GM21723 (cell line): Measurements from ENCODE around the gene GPRASP2.

ENCODE experiments used
- ATAC-seq: cut with Tn5 transposase; IDR thresholded peaks from one replicate; pipeline ENCODE4 v1.9.1; 2021; ENCODE audit warnings: mild to moderate bottlenecking, moderate library complexity; ENCODE audit not compliant: unreplicated experiment

Gene GPRASP2

DNA sequence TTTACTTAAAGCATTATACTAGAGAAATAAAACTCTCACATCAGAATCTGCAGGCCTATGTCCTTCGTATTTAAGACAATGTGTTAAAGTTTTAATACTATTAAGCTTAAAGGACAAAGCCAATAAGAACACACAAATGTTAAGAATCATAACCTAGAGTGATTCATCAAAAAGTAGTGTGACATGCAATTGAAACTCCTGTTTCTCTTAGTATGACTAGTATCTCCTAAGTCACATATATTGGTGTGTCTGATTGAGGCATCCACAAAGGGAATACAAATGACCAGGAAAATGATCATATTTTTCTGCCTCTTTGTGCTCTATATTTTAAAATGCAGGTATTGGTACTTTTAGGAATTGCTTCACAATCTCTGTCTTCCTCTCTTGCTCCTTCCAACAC is 32.1 kb downstream of the GPRASP2 start:
- ATAC-seq: no peak

DNA sequence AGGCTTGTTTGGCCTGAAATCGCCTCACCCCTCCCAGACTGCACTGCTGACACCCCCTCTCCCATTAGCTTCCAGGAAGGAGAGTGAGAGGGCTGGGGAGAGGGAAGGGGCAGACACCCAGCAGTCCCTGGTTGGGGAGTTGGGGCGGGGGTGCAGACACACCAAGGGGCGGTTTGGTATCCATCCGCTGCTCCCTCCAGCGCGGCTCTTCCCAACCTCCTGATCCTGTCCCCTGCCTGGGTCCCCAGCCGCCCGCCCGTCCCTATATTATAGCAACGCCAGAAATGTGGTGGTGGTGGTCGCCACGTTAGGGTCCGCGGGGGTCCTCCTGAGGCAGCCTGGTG is 33.2 kb downstream of the GPRASP2 start:
- no peak for ATAC-seq

DNA sequence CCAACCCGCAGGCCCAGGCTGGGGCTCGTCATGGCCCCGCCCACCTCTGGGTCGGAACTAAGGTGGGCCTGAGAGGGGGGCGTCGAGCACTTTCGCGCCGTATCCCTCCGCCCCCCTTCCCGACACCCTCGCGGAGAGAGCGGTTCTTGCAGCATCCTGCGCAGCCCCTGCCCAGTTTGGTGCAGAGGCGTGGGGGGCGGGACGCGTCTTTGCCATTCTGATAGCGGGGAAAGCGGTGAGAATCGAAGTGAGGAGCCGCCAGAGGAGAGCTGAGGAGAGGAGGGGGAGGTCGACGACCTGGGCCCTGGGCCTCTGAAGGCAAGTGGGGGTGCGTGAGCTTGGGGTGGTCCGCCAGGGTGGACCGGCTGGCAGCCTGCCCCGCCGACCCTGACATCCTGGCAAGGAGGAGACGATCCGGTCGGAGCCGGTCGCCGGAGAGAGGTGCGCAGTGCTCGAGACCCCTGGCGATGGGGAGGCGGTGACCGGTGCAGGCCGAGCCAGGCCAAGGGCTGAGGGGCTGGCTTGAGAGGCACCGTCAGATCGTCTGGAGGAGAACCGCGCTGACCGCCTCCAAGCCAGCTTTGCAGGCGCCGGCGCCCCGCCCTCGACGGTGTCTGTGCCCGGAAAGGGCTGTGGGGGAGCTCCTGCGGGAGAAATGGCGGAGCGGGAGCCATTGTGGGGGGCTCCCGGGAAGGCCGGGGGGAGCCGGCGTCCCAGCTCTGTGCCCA is 33.8 kb downstream of the GPRASP2 start:
- ATAC-seq: no peak

DNA sequence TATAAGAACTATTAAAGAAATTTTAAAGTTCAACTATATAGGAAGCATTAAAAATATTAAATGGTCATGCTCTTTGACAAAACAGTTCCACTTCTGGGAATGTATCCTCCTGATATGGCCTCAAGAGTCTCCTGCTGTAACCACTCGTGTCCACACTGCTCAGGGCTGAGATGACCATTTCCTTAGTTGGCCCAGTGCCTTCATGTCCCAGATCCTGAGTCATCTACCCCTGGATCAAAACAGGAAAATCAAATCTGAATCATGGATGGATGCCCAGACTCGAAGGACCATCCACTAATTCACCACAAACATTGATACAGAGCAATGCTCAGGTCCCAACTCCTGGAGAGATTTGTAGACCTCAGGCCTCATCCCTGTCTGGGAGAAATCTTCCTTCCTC is 53.0 kb downstream of the GPRASP2 start:
- ATAC-seq: no peak

DNA sequence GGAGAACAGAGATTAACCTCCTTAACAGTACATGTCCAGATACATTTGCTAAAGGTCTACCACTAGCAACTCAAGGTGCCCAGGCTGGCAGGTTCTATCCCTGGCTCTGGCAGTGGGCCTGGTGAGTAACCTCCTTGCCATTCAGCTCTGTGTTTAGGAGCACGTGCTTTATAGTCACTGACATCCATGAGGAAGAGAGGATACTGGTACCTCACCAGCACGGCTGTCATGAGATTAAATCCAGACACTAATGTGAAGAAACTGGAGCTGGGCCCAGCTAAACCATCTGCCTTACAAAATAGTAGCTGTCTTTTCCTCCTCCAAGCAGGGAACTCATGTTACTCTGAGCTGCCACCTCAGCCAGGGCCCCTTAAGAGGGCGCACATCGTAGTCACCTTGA is 53.6 kb downstream of the GPRASP2 start:
- ATAC-seq: no peak

DNA sequence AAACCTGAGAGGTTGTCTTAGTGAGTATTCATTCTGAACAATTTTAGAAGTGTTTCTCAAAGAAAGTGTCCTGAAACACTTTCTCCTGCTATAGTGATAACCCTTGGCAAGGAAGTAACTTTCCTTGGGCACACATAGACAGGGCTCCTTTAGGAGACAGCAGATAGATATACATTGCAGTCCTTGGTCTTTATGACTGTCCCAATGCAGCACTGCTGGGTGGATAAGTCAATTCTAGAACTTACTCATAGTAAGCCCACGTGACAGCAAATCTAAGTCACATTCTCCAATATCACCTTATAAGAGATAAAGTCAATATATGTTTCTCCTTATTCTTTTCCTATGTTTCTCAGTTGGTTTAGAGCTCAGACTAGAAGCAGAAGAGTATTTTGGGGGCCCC is 55.0 kb downstream of the GPRASP2 start:
- ATAC-seq: no peak
